ENCODE measurements around the gene RYR2.
"Not testable (repeated sequence)": the region's sequence is repeated elsewhere in the genome, so short reads cannot be mapped to it uniquely, and the experiment has no call there.

Gene RYR2

DNA sequence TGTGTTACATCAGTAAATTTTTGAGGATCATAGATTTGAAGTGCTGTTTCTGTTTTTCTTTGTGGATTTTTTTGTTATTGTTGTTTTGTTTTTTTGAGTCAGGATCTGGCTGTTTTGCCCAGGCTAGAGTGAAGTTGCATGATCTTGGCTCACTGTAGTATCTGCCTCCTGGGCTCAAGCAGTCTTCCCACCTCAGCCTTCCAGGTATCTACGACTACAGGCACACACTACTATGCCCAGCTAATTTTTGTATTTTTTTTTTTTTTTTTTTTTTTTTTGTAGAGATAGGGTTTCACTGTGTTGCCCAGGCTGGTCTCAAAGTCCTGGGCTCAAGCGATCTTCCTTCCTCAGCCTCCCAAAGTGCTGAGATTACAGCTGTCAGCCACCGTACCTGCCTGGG, 236.0 kb downstream of the RYR2 start:
- not testable (repeated sequence) for DNase-seq

DNA sequence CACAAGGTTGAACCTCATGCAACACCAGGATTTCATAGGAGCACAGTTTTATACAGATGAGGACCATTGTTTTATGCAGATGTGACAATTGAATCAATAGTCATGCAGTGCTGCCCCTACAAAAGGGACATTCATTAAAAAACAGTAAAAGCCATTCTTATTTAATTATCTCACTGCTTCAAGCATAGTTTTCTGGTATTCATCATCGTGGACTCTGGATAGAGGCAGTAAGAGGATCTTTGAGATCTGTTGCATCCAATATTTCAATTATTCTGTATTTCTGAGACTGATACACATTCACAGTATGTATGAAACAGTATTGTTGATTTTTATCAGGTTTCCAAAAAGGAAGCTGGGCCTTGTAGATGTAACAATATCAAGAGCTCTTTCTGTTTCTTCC, 237.6 kb downstream of the RYR2 start:
- no peak for DNase-seq

DNA sequence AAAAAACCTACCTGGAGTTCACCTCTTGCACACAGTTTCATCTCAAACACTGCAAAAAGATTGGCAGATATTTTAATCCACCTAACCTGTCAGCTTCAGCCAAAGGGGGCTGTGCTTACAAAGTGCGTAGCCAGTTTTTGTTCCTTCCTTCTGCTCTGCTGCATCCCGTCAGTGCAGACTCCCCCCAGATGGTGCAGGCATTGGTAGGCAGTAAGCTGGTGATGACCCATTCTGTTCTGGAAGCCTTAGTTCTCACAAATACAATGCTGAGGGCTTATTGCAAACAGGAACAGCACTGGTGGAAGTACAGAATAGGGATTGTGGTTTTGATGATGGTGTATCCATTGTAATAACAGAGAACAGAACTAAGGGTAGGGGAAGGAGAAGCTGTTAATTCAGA, 239.5 kb downstream of the RYR2 start:
- no peak for DNase-seq

DNA sequence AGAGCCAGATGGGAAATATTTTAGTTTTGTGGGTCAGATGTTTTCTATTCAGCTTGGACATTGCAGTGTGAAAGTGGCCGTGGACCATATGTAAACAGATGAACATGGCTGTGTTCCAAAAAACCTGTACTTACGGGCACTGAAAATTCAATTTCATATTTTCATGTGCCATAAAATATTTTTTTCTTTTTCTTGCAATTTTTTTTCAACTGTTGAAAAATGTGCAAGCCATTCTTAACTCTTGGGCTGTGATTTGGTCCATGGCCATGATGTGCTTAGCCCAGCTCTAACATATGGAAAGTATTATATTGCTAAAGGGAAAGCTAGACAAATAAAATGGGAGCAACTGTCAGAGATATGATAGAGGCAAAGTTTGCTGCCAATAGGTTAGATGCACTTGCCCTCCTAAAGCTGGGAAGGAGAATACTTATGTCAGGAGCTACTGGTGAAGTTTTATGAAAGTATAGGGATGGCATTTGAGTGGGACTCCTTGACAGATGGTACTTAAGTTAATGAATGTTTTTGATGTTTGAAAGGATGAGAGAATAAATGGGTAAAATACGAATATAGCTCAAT, 240.3 kb downstream of the RYR2 start:
- DNase-seq, result no peak

DNA sequence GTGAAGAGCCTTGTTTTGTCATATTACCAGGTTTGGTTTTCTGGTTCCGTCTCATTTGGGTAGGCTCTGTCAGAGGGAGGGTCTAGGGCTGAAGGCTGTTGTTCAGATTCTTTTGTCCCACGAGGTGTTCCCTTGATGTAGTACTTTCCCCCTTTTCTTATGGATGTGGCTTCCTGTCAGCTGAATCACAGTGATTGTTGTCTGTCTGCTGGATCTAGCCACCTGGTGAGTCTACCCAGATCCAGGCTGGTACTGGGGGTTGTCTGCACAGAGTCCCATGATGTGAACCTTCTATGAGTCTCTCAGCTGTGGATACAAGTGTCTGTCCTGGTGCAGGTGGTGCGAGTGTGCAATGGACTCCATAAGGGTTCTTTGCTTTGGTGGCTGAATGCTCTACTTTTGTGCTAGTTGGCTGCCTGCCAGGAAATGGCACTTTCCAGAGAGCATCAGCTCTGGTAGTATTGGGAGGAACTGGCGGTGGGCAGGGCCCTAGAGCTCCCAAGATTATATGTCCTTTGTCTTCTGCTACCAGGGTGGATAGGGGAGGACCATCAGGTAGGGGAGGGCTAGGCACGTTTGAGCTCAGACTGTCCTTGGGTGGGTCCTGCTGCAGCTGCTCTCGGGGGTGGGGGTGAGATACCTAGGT, 246.0 kb downstream of the RYR2 start:
- no peak for DNase-seq

DNA sequence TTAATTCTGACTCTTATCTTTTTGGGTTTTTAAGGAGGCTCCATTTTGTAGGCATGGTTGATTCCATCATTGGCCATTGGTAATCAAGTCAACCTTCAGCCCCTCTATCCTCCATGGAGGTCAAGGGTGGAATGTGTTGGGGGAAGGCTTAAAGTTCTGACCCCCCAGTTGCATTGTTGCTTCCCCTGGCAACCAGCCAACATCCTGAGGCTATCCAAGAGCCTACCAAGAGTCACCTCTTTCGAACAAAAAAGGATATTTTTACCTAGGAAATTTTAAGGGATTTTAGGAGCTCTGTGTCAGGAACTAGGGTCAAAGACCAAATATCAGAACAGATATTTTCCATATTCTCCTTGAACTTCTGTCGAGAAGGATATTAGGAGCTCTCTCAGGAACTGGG, 251.8 kb downstream of the RYR2 start:
- DNase-seq, result no peak

DNA sequence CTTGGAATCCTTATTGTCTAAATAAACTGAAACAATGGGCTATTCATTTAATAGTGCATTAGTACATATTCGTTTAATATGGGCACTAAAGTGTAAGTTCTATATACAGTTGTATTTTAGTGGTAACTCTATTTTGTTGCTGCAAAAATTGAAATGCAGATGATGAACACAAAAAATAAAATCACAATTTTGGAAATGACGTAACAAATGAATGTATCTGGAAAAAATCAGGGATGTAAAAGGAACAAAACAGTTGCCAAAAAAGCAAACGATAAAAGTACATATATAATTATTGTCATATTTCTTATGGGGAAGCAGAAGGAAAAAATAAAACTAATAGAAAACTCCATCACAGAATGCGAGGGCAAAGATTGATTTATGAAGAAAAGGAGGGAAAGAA, 254.9 kb downstream of the RYR2 start:
- no peak for DNase-seq

DNA sequence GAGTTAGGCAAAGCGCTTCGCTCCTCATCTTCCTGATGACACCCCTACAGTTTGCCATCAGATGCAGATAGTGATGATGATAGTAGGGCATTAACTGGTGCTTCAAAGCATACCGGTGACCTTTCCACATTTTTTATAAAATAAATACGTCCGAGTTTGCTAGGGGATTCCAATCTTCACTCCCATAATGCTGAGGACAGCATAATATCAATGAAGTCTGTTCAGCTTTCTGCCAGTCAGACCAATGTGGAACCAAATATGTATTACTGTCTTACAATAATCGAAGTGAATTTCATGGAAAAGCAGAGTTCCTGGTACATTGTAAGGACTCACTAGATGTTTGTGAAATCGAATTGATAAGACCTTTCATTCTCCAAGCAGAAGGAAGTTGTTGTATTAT, 258.7 kb downstream of the RYR2 start:
- DNase-seq, result no peak

DNA sequence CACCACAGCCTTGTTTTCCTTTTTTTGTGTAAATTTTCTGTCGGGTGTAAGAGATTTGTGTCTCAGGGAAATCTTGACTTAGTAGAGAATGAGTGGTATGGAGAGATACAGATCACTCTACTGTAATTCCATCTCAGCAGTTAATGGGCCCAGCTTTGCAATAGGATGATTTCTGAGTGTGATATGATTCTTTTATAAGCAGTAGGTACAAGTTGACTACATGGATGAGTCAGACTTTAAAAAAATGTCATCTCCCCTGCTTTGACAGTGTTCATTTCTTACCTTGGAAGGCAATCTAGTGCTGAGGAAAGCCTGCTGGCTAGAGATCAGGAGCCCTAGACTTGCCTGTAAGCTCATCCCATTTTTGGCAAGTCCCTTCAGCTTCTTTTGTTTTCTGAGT, 261.9 kb downstream of the RYR2 start:
- no peak for DNase-seq

DNA sequence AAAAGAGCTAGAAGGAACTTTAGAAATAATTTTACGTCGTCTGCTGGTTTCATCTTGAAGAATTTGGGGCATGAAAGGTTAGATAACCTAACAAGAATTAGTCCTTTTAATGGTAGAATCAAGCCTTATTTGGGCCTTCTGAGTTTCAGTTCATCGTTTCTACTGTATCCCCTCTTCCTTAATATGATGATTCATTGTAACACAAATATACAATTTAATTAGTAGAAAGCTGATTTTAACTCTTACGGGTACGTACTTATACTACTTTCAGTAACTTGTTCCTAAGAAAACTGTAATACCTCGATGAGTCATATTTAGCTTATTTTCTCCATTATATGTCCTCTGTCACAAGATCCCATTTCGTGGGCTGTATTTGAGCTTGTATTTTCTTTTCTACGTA, 264.7 kb downstream of the RYR2 start:
- no peak for DNase-seq

DNA sequence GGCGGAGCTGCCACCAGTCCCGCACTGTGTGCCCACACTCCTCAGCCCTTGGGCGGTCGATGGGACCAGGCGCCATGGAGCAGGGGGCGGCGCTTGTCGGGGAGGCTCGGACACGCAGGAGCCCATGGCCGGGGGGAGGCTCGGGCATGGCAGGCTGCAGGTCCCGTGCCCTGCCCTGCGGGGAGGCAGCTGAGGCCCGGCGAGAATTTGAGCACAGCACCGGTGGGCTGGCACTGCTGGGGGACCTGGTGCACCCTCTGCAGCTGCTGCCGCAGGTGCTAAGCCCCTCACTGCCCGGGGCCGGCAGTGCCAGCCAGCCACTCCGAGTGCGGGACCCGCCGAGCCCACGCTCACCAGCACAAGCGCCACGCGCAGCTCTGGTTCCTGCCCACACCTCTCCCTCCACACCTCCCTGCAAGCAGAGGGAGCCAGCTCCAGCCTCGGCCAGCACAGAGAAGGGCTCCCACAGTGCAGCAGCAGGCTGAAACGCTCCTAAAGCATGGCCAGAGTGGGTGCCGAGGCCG, 267.7 kb downstream of the RYR2 start:
- no peak for DNase-seq

DNA sequence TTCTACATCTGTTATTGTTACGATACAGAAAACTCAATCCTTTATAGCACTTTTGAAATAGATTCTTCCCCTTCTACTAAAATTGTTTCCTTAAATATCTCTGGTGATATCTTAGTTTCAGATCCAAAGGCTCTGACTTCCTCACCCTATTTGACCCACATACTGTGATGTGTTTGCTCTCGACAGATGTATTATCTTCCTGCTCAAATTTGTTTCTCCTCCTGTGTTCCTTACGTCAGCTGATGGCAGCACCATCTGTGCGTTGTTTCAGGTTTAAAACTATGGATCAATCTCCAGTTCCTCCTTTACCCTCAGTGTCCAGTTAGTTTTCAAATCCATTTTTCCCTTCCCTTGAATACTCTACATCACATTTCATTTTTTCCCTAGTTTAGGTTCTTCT, 274.4 kb downstream of the RYR2 start:
- DNase-seq, result no peak

DNA sequence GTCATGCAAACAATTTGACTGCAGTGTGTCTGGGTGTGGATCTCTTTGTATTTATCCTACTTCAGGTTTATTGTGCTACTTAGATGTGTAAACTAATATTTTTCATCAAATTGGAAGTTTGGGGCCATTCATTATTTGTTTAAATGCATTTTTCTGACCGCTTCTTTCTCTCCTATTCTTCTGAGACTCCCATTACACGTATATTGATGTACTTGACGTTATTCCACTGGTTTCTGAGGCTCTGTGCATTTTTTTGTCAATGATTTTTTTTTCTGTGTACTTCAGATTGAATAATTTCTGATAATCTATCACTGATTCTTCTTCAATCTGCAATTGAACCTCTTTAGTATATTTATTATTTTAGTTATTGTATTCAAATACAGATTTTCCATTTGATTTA, 276.8 kb downstream of the RYR2 start:
- no peak for DNase-seq

DNA sequence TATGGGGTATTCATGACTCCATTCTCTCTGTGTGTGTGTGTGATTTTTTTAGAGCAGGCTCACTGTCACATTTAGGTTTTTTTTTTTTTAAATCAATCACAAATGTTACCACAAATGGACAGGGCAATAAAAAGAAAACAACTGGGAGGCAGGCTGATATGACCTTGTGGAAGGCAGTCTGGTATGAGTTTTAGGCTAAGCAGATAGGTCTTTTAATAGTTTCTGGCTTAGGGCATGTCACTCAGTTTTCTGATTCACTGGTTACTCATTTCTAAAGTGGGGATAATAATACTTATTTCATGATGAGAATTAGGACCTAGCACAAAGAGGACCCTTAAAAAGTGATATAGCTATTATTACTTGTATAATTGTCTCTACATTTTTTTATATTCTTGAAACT, 278.9 kb downstream of the RYR2 start:
- DNase-seq, result no peak

DNA sequence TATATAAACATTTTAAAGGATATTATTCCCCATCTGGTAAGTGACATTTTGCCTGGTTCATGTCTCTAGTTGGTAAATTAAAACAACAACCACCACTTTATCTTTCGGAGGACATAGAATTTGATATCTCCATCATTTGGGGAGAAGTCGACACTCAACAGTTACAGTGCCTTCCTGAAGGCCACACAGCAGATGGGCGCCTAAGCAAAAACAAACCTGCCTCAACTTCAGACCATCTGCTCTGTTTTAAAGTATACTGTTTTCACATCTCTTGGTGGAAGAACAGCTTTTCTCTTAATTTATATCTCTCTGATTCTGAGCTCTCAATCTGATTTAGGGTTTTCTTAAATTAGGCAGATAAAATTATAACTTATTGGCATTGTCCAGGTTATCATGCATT, 282.2 kb downstream of the RYR2 start:
- no peak for DNase-seq

DNA sequence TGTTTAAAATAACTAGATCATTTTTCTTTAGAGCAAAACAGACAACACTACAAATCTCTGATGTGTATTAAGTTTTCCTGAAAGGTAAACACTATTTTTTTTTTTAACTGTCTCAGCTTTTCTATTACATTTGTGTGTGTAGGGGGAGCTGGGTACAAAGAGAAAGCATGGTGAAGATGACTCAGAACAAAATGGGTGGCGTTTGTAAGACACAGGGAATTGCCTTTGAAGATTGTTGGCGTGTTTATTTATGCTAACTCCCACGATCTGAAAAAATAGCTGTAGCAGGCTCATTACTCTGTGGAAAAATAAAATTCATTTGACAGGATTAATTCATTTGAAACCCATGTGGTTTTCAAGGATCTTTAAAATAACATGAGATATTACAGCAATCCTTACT, 285.1 kb downstream of the RYR2 start:
- DNase-seq, result no peak

DNA sequence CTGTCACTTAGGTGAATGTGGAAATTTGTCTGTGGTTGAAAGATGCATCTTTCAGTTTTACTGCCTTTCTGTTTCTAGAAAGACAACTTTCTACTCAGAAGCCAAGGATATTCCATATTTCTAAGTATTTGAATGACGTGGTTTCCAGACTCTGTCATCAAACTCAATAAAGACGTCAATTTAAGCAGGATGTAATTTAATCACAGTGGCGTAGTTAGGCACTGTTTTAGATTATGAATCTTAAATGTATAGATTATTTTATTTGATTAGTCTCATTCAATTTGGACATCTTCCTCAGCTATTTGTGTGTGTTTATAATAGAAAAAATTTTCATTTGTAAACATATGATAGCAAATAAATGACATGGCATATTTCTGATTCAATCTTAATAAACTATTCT, 298.9 kb downstream of the RYR2 start:
- DNase-seq, result no peak

DNA sequence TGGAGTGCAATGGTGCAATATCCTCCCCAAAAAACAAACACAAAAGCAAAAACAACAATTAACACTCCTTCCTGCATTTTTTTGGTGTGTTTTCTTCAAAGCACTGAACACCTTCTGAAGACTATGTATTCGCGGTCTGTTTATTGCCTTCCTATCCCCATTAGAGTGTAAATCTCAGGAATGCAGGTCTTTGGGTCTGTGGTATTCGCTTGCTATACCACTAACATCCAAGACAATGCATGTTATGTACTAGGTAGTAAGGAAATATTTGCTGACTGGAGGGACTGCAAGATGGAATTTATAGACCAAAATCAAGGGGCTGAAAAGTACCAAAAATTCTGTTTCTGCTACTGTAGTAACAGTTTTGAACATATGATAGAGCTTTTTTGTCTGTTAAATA, 299.4 kb downstream of the RYR2 start:
- no peak for DNase-seq

DNA sequence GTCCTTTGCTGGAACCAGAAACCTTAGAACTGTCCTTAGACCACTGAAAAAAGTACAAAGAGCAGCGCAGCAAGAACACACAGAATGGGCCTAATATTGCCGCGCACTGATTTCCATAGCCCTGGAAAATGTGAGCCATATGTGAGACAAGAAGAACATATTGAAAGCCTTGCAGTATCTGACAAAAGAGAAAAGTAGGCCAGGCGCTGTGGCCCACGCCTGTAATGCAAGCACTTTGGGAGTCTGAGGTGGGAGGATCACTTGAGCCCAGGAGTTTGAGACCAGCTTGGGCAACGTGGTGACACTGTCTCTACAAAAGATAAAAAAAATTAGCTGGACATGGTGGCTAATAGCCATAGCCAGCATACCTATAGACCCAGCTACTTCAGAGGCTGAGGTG, 300.7 kb downstream of the RYR2 start:
- no peak for DNase-seq

DNA sequence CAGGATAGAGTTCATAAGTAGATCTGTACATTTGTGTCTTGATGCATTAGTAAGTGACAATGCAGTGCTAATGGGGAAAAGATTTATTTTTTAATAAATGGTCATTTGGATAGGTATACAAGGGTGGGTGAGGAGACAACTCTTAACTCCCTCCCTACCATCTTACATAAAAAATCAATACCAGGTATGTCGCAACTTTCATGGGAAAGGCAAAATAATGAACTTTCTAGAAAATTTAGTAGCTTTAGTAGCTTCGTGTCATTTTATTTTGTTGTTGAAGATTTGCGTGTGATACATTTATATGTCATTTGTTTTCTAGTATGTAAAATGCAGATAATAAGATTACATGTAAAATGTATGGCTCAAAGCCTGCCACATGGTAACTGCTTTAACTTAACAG, 310.8 kb downstream of the RYR2 start:
- no peak for DNase-seq

DNA sequence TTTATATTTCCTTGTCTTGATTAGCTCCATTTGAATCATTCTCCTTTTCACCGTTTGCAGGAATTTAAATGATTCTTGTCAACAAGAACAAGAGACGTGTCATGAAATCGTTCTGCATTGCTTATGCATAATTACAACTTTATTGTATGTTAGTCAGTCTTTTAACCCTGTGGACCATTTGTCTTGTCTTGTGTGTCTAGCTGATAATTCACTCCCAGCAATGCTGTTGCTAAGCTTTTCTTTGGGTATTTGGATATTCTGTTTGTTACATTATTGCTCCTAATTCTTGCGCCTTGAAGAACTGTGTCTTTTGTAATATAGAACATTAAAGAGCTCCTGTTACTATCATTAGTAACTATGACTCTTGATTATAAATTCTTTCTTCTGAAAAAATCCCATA, 311.9 kb downstream of the RYR2 start:
- no peak for DNase-seq

DNA sequence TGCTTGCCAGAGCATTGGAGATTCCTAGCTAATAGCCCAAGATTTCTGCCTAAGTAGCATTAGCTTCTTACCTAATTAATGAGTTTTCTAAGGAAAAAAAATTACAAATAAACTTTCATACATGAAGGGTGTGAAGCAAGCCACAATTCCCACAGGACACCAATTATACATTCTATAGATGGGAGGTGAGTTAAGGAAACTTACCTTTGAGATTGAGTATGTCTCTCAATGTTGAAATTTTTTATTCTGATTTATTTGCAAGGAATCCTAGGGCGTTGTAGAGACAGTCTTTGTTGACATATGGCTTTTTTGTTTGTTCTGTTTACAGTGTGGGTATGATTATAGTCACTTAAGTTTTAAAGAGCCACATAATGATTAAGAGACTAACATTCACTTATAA, 313.0 kb downstream of the RYR2 start:
- no peak for DNase-seq

DNA sequence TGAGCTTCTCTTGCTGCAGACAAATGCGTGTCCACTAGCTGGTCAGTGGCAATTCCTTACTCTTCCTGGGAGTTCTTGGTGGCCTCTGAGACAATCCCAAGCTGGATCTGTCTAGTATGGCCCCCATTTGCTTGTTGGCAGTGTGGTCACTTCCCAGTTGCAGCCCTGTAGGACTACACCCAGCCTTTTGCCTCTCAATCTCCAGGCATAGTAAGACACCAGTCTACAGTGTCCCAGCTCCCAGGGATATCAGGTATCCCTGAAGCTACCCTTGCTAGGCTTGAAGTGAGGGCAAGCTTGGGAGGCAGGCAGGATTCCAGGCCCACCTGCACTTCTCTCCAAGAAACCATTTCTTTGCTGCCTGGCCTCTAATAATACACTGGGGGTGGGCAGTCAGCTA, 316.6 kb downstream of the RYR2 start:
- DNase-seq, result no peak

DNA sequence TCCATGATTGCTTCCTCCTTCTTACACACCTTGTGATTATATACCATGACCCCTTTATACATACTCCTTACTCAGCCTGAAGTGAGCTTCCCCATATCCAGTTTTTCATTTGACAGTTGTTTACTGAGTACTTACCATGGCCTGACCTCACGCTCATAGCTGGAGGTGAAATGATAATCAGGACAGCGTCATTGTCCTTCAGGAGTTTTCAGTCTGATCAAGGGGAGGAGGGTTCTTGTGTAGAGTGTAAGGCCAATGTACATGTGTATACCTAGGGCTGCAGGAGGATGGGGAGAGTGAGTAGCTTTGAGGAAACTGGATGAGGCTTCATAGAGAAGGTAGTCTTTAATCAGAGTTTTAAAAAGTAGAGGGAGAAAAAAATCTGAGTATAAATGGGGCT, 325.8 kb downstream of the RYR2 start:
- no peak for DNase-seq

DNA sequence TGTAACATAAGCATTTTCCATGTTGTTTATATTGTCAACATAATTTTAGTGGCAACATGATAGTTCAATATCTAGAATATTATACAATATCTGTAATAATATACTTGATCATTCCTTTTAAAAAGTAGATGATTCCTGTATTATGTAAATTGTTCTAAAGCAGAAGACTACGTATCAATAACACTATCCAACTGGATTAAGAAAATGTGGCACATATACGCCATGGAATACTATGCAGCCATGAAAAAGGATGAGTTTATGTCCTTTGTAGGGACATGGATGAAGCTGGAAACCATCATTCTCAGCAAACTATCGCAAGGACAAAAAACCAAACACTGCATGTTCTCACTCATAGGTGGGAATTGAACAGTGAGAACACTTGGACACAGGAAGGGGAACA, 329.5 kb downstream of the RYR2 start:
- not testable (repeated sequence) for DNase-seq

Measured in activated gamma-delta T cell treated with Interleukin-2 at 50 U/mL for 16 hours (primary cell).